SW 1271 (cell line): ENCODE data around the gene CTXND2.
"Not testable (repeated sequence)": the region's sequence is repeated elsewhere in the genome, so short reads cannot be mapped to it uniquely, and the experiment has no call there.

Source experiments
- DNase-seq, 2 experiments: peaks; one replicate each; lab custom pipeline; 2025; lab: John Stamatoyannopoulos, UW

The CTXND2 gene

DNA sequence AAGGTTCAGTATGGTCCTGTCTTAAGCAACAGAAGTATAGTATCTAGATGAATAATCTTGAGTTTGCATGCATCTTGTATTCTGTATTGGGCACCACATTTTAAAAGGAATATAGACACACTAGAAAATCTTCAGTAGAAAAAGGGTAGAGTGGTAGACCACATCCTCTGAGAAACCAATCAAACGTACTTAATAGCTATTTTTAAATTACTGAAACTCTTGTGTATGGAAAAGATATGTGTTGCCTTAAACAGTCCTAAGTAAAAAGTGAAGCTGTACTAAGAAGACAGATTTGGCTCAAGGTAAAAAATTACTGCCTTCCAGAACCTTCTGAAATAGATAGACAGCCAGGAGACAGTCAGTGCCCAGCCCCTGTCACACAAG, 3.1 kb downstream of the CTXND2 start:
- DNase-seq, result no peak

GRCh38 chr1:150893336-150893913, 6.5 kb downstream of the CTXND2 start:
- no peak for DNase-seq

GRCh38 chr1:150895618-150896017, 8.7 kb downstream of the CTXND2 start:
- no peak for DNase-seq

DNA sequence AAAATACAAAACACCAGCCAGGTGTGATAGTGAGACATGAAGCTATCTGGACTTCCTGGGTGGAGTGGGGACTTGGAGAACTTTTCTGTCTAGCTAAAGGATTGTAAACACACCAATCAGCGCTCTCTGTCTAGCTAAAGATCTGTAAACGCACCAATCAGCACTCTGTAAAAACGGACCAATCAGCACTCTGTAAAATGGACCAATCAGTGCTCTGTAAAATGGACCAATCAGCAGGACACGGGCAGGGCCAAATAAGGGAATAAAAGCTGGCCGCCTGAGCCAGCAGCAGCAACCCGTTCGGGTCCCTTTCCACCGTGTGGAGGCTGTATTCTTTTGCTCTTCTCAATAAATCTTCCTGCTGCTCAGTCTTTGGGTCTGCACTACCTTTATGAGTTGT, 12.9 kb downstream of the CTXND2 start:
- not testable (repeated sequence) for DNase-seq

DNA sequence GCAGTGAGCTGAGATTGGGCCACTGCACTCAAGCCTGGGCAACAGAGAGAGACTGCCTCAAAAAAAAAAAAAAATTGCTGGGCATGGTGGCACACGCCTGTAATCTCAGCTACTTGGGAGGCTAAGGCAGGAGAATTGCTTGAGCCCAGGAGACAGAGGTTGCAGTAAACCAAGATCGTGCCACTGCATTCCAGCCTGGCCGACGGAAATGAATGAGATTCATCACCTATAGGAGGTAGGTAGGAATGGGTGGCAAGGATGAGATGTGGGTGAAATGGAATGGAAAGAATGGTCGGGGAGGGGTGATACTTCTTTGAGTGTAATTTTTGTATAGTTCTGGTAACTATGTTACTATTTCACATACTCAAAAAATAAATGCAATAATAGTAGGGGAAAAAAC, 15.4 kb downstream of the CTXND2 start:
- DNase-seq, result no peak

DNA sequence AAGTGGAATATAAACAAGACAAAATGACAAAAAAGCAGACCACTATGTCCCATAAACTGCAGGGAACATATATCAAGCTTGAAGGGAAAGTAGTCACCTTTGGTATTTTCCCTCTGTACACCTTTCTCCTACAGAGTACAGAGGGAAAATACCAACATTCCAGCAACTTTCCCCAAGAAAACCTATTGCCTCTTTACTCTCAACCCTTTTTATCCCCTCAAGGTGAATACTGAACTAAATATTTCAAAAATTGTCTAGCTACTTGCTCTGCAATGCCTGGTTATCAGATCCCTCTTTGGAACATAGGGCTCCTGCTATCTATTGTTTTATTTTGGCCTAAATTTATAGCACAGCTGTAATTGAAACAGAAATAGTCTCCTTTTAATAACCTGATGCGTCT, 15.8 kb downstream of the CTXND2 start:
- no peak for DNase-seq

DNA sequence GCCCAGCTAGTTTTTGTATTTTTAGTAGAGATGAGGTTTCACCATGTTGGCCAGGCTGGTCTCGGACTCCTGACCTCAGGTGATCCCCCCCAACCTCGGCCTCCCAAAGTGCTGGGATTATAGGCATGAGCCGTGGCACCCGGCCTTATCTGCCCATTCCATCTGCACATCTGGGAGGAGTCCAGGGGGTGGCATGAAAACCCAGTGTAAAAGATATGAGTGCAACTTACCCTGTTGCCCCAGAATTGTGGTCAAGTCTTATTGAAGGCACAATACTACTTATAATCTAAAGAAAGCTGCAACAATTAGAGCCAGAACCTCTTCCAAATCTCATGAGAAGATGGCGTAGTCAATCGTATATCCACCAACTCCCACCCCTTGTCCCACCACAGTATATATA, 18.4 kb downstream of the CTXND2 start:
- no peak for DNase-seq

DNA sequence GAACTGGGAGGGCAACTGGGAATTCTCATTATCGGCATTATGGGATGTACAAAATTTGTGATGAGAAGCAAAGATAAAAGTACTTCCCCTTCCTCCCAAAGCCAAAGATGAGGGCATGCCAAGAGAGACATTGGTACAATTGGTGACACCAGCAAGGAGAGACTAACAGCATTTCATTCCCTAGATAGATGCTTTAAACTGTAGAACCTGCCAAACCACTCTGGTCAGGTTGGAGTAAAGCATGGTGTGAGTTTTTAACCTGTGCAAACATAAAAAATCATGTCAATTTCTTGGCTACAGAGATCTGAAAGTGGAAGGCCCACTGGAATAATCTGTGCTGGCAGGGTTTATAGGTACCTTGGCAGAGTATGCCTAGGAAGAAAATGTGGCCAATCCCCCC, 19.4 kb downstream of the CTXND2 start:
- DNase-seq, result no peak

- DNase-seq, result no peak
Measured at GRCh38 chr1:150906813-150907212, 19.9 kb downstream of the CTXND2 start.

DNA sequence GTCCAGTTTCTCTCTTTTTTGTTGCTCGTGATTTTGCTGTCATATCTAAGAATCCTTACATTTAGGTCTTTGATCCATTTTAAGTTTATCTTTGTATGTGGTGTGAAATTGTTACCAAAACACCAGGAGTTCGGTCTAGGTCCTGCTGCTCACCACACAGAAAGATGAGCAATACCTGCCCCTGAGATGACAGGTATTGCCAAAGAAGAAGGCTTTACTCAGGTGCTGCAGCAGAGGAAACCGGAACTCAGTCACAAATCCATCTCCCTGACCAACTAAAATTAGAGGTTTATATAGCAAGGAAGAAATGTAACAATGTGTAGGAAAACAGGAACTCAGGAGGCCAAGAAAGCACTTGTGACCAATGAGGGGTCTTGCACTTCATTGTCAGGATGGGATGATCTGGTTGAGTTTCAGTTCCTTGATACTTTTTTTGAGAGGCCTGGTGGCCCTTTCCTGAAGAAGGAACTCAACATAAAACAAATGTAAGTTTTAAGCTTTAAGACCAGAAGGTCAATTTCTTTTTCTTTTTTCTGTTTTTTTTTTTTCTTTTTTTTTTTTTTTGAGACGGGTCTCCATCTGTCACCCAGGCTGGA, 22.7 kb downstream of the CTXND2 start:
- DNase-seq, result no peak

GRCh38 chr1:150912623-150913022, 25.7 kb downstream of the CTXND2 start:
- DNase-seq, result no peak

DNA sequence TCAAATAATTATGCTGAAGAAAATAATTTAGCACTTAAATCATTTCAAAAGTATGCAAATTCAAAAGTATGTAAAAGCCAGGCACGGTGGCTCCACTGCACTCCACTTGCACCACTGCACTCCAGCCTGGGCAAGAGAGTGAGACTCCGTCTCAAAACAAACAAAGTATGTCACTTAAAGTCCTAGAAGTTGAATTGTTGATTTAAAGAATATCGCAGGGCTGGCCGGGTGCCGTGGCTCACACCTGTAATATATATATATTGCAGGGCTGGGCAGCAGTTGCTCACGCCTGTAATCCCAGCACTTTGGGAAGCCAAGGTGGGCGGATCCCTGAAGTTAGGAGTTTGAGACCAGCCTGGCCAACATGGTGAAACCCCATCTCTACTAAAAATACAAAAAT, 30.5 kb downstream of the CTXND2 start:
- no peak for DNase-seq

DNA sequence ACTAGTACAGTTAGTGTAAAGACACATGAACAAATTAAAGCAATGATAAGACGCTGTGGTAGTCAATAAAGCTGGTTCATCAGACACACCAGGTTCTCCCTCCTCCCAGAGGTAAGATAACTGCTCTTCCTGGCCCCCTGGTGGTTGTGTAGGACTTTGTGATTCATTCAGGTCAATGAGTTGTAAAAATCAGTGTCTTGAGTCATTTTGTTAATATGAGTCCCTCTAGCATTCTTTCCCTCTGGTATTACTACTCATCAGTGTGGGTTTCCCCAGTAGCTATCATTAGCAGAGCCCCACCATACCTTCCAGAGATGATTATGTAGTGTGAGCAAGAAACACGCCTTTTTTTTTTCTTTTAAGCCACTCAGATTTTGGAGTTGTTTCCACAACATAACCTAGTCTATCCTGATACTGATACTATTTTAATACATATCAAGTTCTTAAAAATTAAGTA, 35.6 kb downstream of the CTXND2 start:
- peak; percentile 28 to 78 for DNase-seq

DNA sequence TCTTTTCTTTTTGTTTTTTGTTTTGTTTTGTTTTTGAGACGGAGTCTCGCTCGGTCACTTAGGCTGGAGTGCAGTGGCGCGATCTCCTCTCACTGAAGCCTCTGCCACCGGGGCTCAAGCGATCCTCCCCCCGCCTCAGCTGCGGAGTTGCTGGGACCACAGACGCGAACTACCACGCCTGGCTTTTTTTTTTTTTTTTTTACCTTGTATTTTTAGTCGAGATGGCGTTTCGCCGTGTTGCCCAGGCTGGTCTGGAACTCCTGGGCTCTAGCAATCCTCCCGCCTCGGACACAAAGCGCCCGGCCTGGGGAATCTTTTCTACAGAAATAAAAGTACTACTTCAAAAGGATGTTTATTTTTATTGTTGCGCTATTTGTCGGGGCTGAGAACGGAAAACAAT, 38.1 kb downstream of the CTXND2 start:
- peak in 1 of 2 experiments; percentile 7 for DNase-seq

DNA sequence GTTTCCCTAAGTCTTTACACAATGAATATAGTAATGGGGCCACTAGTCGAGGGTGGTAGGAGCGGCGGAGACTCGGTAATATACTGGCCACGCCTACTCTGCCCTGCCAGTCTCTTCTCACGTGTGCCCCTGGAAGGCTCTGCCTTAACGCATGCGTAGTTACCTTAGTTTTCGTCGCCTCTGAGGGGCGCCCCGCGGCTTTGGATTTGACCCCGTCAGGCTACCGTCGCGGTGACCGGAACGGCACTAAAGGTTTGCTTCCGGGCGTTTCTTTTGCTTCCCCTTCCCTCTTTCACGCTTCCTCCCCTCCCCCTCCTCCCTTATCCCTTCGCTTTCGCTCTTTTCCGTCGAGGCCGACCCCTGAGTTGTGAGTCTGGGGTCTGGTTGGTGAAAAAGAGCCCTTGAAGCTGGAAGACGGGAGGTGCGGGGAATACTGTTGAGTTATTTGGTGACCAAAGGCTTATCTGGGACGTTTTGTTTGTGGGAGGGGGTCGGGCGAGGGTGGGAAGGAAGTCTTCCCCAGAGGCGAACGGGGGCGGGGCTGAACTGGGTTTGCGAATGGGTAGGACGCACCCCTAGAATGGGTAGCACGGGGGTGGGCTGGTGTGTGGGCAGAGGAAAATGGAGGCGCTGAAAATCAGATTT, 39.3 kb downstream of the CTXND2 start, which contains the start of gene SETDB1:
TSS of gene SETDB1 (plus strand) at position 267 of the 645 bp plus-strand sequence. CDS start 1,352 bp downstream, outside the sequence.
- peak; percentile 84 to 96 for DNase-seq

- no peak for DNase-seq
Measured at GRCh38 chr1:150927624-150928023, 40.7 kb downstream of the CTXND2 start.

GRCh38 chr1:150928286-150928685, 41.4 kb downstream of the CTXND2 start:
- no peak for DNase-seq

- not testable (repeated sequence) for DNase-seq
Measured at GRCh38 chr1:150928775-150929174, 41.8 kb downstream of the CTXND2 start.

- DNase-seq, result no peak
Measured at GRCh38 chr1:150931773-150932172, 44.8 kb downstream of the CTXND2 start.

- DNase-seq, result no peak
Measured at GRCh38 chr1:150944856-150945255, 57.9 kb downstream of the CTXND2 start.

GRCh38 chr1:150954708-150955107, 67.8 kb downstream of the CTXND2 start:
- DNase-seq, result no peak

GRCh38 chr1:150955280-150955679, 68.3 kb downstream of the CTXND2 start:
- DNase-seq, result no peak

GRCh38 chr1:150957666-150958065, 70.7 kb downstream of the CTXND2 start:
- DNase-seq, result no peak
